Mesothelial cell of epicardium (in vitro differentiated cells): ENCODE measurements around the gene TMEM119. TPM values are rescaled to one million over a fixed set of nuclear protein-coding genes. Genes with fewer than 3 reads are reported as not detected.

ENCODE experiments used
- DNase-seq, 2 experiments: peaks; one replicate each; pipeline ENCODE4 v3.0.0; 2021; ENCODE audit warnings: low spot score in 2 of 2; ENCODE audit not compliant: unreplicated experiment in 2 of 2
- H3K27ac Mint-ChIP-seq: 2 replicates; pipeline ENCODE4 v1.8.0; 2021; ENCODE audit warnings: mixed read lengths
- H3K27me3 Mint-ChIP-seq: 2 replicates; pipeline ENCODE4 v1.8.0; 2021; ENCODE audit warnings: low read depth, mixed read lengths
- H3K36me3 Mint-ChIP-seq: 2 replicates; pipeline ENCODE4 v1.8.0; 2021; ENCODE audit warnings: mixed read lengths
- H3K4me1 Mint-ChIP-seq: 2 replicates; pipeline ENCODE4 v1.8.0; 2021; ENCODE audit warnings: mixed read lengths
- H3K4me3 Mint-ChIP-seq: 2 replicates; pipeline ENCODE4 v1.8.0; 2021; ENCODE audit warnings: mild to moderate bottlenecking, moderate library complexity, mixed read lengths
- H3K9me3 Mint-ChIP-seq: 2 replicates; pipeline ENCODE4 v1.8.0; 2021; ENCODE audit warnings: mixed read lengths
- total RNA-seq: library from RNA; stranded (reverse); gene quantifications from 3 replicates; pipeline ENCODE4 v1.2.1, GENCODE V29; 2021
- TF ChIP-seq, protein P1 (sequence below): fragments of 200-600 bp; sonication (generic); IDR thresholded peaks from one replicate; pipeline ENCODE4 v1.5.0; 2021; ENCODE audit warnings: antibody characterized with exemption; ENCODE audit not compliant: unreplicated experiment

TMEM119 gene
- total RNA-seq, 1 donor from 2014 or later = 41.2 TPM

DNA sequence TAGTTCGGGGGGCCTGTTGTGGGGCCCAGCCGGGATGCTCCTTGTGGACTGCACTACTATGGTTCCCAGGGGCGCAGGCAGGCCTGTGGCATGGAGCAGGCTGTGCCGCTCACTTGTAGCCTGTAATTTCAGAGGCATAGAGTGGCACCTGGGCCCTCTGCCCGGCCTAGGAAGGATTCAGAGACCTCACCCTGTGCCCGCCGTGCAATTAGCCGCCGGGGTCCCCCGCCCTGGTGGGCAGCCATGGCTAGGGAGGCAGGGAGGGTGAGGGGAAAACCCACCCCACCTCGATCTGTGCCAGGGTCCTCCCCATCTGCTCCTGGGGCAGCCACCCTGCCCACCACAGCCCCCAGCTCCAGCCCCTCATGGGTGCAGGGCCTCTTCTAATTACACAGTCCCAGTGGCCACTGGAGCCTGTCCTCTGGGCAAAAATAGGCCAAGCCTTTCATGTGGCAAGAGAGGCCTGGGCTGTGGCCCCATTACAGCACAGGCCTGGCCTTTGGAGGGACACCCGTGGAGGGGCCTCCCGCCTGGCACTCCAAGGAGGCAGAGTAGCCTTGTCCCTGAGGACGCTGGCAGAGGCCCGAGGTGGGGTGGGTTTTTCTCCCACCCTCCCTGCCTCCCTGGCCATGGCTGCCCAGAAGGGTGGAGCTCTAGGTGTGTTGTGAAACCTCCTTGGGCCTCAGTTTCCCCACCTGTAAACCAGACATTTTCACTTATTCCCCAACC lies 5.3 kb upstream of the TMEM119 start:
- H3K36me3 Mint-ChIP-seq = no peaks in the 10 kb centered on the region
- H3K9me3 Mint-ChIP-seq = no peaks in the 10 kb centered on the region
- H3K4me1 Mint-ChIP-seq = peaks cover 4% of the 10 kb centered on the region
- no peak overlapping the region for H3K27ac Mint-ChIP-seq
- no peak overlapping the region for H3K4me3 Mint-ChIP-seq
- DNase-seq = no peak
- TF ChIP-seq, protein P1, sequence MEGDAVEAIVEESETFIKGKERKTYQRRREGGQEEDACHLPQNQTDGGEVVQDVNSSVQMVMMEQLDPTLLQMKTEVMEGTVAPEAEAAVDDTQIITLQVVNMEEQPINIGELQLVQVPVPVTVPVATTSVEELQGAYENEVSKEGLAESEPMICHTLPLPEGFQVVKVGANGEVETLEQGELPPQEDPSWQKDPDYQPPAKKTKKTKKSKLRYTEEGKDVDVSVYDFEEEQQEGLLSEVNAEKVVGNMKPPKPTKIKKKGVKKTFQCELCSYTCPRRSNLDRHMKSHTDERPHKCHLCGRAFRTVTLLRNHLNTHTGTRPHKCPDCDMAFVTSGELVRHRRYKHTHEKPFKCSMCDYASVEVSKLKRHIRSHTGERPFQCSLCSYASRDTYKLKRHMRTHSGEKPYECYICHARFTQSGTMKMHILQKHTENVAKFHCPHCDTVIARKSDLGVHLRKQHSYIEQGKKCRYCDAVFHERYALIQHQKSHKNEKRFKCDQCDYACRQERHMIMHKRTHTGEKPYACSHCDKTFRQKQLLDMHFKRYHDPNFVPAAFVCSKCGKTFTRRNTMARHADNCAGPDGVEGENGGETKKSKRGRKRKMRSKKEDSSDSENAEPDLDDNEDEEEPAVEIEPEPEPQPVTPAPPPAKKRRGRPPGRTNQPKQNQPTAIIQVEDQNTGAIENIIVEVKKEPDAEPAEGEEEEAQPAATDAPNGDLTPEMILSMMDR = no peak
- H3K27me3 Mint-ChIP-seq = no peaks in the 10 kb centered on the region

DNA sequence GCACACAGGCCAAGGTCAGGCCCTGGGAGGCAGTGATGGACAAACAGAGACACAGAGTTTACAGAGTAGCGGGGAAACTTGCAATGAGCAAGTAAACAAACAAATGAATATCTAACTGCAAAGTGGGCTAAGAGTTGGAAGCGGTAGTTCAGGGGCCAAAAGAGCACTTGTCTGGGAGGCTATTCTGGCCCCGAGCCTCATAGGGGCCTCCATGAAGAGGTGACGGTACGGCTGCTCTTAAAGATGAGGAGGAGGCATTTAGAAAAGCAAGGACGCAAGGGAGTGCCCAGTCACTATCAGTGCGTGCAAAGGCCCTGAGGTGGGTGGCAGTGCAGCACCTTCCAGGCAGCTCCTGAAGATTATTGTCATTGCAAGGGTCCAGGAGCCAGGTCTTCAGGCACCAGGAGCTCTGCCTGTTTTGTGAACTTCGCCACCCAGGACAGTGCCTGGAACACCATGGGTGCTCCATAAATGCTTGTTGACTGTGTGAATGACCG lies 4.4 kb upstream of the TMEM119 start:
- no peaks in the 10 kb centered on the region for H3K9me3 Mint-ChIP-seq
- H3K27me3 Mint-ChIP-seq = no peaks in the 10 kb centered on the region
- H3K4me3 Mint-ChIP-seq = no peak overlapping the region
- H3K4me1 Mint-ChIP-seq = peaks cover 9% of the 10 kb centered on the region
- no peak overlapping the region for H3K27ac Mint-ChIP-seq
- H3K36me3 Mint-ChIP-seq = no peaks in the 10 kb centered on the region
- TF ChIP-seq, protein P1 = no peak
- DNase-seq = no peak

DNA sequence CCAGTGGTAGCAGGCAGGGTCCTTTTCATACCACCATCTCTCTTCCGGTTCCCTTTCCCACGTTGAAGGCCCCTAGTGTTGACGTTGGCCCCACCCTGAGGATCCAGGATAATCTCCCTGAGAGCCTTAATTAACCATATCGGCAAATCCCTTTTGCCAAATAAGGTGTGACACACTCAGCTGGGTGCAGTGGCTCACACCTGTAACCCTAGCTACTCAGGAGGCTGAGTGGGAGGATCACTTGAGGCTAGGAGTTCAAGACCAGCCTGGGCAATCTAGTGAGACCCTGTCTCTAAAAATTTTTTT lies 2.8 kb upstream of the TMEM119 start:
- H3K4me1 Mint-ChIP-seq = peaks cover 9% of the 10 kb centered on the region
- H3K27ac Mint-ChIP-seq = no peak overlapping the region
- no peaks in the 10 kb centered on the region for H3K9me3 Mint-ChIP-seq
- H3K27me3 Mint-ChIP-seq = no peaks in the 10 kb centered on the region
- H3K4me3 Mint-ChIP-seq = no peak overlapping the region
- TF ChIP-seq, protein P1 = no peak
- DNase-seq = no peak
- H3K36me3 Mint-ChIP-seq = no peaks in the 10 kb centered on the region

DNA sequence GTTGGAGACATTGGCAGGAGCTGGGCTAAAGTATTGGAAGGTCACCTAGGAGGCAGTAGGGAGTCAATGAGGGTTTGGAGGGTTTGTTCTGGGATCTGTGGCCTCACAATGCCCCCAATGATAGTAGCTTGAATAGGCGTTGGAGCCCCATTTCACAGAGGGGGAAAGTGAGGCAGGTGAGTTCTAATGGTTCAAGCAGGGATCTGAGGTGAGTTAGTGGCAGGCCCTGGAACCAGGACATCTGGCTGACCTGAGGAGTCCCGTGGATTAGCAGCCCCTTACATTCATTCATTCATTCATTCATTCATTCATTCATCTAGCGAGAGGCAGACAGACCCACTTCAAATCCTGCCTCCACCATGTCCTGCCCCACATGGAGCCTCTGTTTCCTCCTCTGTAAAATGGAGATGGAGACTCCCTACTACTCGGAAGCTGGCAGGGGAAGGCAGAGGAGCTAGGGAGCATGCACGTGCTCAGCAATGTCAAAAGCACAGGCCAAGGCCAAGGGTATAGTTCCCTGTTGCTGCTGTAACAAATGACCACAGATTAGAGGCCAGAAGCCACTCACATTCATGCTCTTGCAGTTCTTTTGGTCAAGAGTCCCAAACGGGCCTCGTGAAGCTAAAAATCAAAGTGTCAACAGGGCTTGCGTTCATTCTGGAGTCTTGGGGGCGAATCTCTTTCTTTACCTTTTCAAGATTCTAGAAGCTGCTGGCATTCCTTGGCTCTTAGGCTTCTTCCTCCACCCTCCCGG lies 2.2 kb upstream of the TMEM119 start:
- no peaks in the 10 kb centered on the region for H3K9me3 Mint-ChIP-seq
- TF ChIP-seq, protein P1 = no peak
- peaks cover 9% of the 10 kb centered on the region for H3K4me1 Mint-ChIP-seq
- no peak overlapping the region for H3K27ac Mint-ChIP-seq
- no peaks in the 10 kb centered on the region for H3K27me3 Mint-ChIP-seq
- H3K36me3 Mint-ChIP-seq = no peaks in the 10 kb centered on the region
- no peak for DNase-seq
- no peak overlapping the region for H3K4me3 Mint-ChIP-seq

DNA sequence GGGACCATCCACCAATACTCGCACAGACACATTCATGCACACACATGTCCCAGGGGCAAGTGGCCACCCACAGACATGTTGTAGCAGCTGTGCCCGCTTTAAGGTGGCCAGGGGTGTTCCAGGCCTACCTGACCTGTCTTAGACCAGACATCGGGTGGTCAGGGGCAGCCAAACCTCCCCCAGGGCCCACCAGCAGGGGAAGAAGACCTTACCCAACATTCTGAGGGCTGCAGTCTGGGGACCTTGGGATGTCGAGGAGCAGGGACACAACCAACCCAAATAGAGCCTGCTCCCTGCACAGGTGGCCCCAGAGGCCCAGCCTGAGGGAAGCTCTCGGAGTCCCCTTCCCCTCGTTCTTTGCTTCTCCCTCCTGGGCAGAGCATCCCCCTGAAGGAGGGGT lies 1.7 kb upstream of the TMEM119 start:
- H3K27me3 Mint-ChIP-seq = no peaks in the 10 kb centered on the region
- peaks cover 9% of the 10 kb centered on the region for H3K4me1 Mint-ChIP-seq
- H3K9me3 Mint-ChIP-seq = no peaks in the 10 kb centered on the region
- no peaks in the 10 kb centered on the region for H3K36me3 Mint-ChIP-seq
- DNase-seq = no peak
- TF ChIP-seq, protein P1 = no peak
- H3K27ac Mint-ChIP-seq = no peak overlapping the region
- no peak overlapping the region for H3K4me3 Mint-ChIP-seq
